Brain microvascular endothelial cell (primary cell): Measurements from ENCODE around the gene TEAD1.

Source experiments
- DNase-seq: peaks from one replicate; pipeline ENCODE4 v3.0.0-alpha.2; 2020
- H3K27ac ChIP-seq: fragments of 250-450 bp; sonication (Bioruptor Pico); 2 replicates; pipeline ENCODE4 v1.5.1; 2020; ENCODE audit warnings: mild to moderate bottlenecking, moderate library complexity
- H3K27me3 ChIP-seq: fragments of 250-450 bp; sonication (Bioruptor Pico); replicated peaks from 2 replicates; pipeline ENCODE4 v1.5.1; 2020; ENCODE audit warnings: mild to moderate bottlenecking
- H3K36me3 ChIP-seq: fragments of 250-450 bp; sonication (Bioruptor Pico); replicated peaks from 2 replicates; pipeline ENCODE4 v1.5.1; 2020; ENCODE audit warnings: mild to moderate bottlenecking
- H3K4me3 ChIP-seq: 2 replicates; pipeline ENCODE4 v1.5.1; 2011; ENCODE audit warnings: low read depth, mild to moderate bottlenecking, control low read depth, low read length, moderate library complexity
- CTCF ChIP-seq: IDR thresholded peaks from 2 replicates; pipeline ENCODE4 v1.5.1; 2011; ENCODE audit warnings: low read depth, mild to moderate bottlenecking, moderate library complexity, low read length, control low read depth, inconsistent platforms; ENCODE audit errors: missing control alignments
- in situ Hi-C: cut with HindIII; loops from 2 replicates; pipeline ENCODE4 v1.10.0; 2017; ENCODE audit warnings: low sequenced_read_pairs, low pct_ligation_motif_present

TEAD1 gene

GRCh38 chr11:12683874-12684273, 9.7 kb downstream of the TEAD1 start:
- Histone ChIP-seq H3K36me3 (peaks cover 7% of the 10 kb centered on the region), H3K27ac (peak overlapping the region; percentile 13), H3K27me3 (no peaks in the 10 kb centered on the region), H3K4me3 (no peak overlapping the region)
- TF ChIP-seq CTCF: no peak
- in situ Hi-C loops: no loop called here
- DNase-seq: no peak

- in situ Hi-C loops: no loop called here
These were observed 10.1 kb downstream of the TEAD1 start for GRCh38 chr11:12684315-12684714.

GRCh38 chr11:12684816-12685215, 10.6 kb downstream of the TEAD1 start:
- no peak for DNase-seq
- in situ Hi-C loops: no loop called here
- Histone ChIP-seq H3K27ac (peak overlapping the region; percentile 81), H3K36me3 (peaks cover 7% of the 10 kb centered on the region), H3K27me3 (no peaks in the 10 kb centered on the region), H3K4me3 (no peak overlapping the region)
- no peak for TF ChIP-seq CTCF

More at GRCh38 chr11:12684315-12684714, 10.1 kb downstream of the TEAD1 start:
- DNase-seq: no peak
- Histone ChIP-seq H3K27ac (peak overlapping the region; percentile 81), H3K36me3 (peaks cover 7% of the 10 kb centered on the region), H3K27me3 (no peaks in the 10 kb centered on the region), H3K4me3 (no peak overlapping the region)
- no peak for TF ChIP-seq CTCF

GRCh38 chr11:12685229-12685628, 11.0 kb downstream of the TEAD1 start:
- in situ Hi-C loops: no loop called here
- no peak for DNase-seq
- H3K4me3 ChIP-seq: no peak overlapping the region
- H3K27ac ChIP-seq: peak overlapping the region; percentile 81
- H3K27me3 ChIP-seq: no peaks in the 10 kb centered on the region
- no peak for TF ChIP-seq CTCF
- peaks cover 7% of the 10 kb centered on the region for H3K36me3 ChIP-seq

GRCh38 chr11:12686246-12687060, 12.2 kb downstream of the TEAD1 start:
- in situ Hi-C loops: no loop called here
- peak overlapping the region; percentile 81 for H3K27ac ChIP-seq
- H3K27me3 ChIP-seq: no peaks in the 10 kb centered on the region
- no peak for DNase-seq
- H3K4me3 ChIP-seq: no peak overlapping the region
- TF ChIP-seq CTCF: no peak
- peaks cover 2% of the 10 kb centered on the region for H3K36me3 ChIP-seq
